Glomerular endothelial cell (primary cell): ENCODE measurements around the gene STEAP1B. TPM values are rescaled to one million over a fixed set of nuclear protein-coding genes. Genes with fewer than 3 reads are reported as not detected.
"Not testable (repeated sequence)": the region's sequence is repeated elsewhere in the genome, so short reads cannot be mapped to it uniquely, and the experiment has no call there.

Source experiments
- DNase-seq: peaks from one replicate; pipeline ENCODE4 v3.0.0-alpha.2; 2011; ENCODE audit warnings: low read depth, low spot score; ENCODE audit errors: extremely low read depth
- total RNA-seq: library from RNA; depleted of rRNA; stranded (reverse); fragments of >200 nt; gene quantifications from 2 replicates; pipeline ENCODE4 v1.2.3, GENCODE V29; 2015

STEAP1B gene
- total RNA-seq, 1 donor from 2014 or later, result 16.4 TPM

DNA sequence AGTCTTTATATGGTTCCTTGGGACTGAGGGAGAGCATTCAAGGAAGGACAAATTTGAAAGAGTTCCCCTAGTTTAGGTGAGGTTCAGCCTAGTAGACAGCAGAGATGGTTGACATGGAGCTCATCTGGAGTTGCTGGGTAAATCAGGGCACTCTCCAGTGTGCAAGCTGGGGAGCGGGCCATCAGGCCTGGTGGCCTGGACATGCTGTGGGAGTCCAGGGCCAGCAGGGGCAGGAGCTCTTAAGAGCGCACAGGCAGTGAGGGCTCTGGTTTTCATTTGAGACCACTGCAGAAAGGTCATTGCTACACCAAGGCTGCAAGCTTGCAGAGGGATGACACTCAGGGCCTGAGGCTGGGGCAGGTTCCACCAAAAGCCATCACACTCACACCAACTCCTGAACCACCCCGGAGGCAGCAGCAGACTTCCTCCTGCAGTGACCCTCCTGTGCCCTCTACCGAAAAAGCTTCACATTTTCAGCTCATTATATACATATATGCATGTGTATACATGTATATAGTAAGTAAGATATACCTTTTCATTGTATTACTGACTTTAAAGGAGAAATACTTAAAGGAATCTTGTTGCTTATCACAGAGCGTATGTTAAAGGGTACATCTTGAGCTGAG lies 39.5 kb downstream of the STEAP1B start:
- DNase-seq, result no peak

DNA sequence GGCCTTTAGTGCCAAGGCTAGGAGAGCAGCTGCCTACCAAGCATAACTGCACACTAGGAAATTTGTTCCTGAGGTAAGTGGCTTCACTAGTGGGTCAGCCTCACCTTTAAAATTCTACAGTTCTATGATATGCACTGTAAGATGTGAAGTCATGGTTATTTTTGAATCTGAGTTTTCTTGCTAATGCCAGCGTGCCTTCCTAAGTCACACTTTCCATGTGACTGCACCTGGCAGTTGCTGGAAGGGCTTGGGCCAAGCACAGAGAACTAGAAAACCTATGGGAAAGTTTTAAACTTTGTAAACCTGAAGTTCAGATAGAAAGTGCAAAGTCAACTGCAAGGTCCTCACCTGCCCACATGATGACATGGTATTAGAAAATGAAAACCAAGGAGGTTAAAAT lies 42.5 kb downstream of the STEAP1B start:
- no peak for DNase-seq

DNA sequence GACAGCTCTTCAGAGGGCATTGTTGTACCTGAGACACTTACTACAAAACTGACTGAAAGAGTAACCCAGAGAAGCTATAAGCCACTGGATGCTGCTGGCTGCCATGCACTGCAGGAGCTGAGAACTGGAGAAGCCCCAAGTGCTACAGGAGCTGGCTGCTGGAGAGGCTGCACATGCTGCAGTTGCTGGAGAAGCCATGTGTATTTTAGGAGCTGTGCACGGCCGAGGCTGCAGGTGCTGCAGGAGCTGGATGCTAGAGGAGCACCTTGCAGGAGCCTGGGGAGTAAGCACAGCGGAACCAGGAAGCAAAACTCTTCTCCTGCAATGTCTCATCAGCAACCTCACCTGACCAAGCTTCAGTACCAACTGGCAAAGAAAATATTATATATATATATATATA lies 45.5 kb downstream of the STEAP1B start:
- no peak for DNase-seq

DNA sequence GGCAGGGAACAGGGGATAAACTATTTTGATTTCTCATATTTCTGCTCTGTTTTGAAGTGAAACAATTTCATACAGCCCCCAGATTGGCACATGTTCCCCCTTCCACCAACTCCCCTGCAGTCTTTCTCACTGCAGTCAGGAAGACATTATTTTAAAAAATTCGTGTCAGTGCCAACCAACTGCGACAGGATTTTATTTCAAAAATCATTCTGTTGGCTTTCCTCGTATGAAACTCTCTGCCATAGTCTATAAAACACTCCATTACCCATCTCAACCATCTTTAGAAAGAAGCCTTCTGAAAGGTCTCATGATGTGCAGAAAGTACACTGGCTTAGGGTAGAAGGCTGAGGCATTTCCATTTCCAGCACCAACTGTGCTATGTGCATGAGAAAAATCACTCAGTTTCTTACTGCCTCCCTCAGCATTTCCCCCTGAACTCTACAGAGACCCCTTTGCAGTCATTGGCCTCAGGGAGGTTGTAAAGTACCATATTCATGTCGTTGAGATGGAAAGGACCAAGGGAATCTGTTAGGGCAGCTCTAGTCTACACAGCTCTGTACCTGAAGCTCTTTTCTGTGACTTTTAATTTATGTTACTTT lies 46.9 kb downstream of the STEAP1B start:
- no peak for DNase-seq

DNA sequence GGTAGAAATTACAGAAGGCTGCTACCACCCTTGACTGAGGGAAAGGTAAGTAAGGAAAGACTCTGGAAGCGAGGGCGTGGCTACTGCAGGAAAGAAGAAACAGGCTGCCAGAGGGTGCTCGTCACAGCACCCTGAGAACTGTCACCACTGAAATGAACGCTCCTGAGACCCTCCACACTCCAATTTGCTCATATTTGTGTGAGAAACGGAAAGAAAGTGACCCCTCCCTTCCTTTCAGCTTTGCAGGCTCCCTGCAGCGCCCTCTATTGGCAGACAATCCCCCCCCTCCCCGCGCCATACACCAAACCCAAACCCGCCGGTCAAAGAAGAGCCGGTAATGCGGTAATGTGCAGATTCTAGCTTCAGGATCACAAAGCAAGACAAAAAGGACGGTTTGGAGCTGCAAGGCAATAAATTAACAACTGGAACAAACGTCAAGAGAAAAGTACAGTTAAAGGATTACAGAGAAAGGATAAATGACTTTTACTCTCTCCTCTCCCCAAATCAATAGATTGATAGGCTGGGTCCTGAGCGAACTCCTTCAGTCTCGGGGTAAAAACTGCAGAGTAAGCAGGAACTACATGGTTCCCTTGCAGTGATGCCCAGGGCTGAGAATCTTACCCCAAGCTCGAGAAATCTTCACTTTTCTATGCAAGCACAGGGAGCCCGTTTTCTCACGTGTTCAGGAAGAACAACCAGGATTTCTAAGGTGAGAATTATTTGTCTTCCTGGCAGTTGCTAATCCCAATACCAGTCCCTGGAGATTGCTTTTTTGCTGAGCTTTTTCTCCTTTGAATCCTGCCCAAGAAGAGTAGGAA lies 47.6 kb downstream of the STEAP1B start:
- DNase-seq, result no peak

DNA sequence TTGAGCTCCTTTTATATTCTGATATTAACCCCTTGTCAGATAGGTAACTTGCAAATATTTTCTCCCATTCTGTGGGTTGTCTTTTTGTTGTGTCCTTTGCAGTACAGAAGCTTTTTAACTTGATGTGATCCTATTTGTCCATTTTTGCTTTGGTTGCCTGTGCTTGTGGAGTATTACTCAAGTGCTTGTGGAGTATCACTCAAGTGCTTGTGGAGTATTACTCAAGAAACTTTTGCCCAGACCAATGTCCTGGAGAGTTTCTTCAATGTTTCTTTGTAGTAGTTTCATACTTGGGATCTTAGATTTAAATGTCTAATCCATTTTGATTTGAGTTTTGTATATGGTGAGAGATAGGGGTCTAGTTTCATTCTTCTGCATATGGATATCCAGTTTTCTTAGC lies 50.0 kb downstream of the STEAP1B start:
- not testable (repeated sequence) for DNase-seq

DNA sequence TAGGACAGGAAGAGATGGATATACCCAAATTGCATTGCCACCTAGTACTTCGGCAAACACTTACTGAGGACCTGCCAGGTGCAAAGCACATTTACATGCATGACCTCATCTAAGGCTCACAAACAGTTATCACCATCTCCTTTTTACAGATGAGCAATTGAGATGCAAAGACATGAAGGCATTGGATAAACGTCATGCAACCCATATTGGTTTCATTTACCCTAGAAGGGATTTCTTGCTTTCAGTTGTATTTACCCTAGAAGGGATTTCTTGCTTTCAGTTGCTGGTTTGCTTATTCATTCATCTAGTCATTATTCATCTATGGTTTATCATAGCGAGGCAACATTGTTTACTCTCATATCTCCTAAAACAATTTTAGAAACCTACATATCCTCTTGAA lies 52.2 kb downstream of the STEAP1B start:
- no peak for DNase-seq

DNA sequence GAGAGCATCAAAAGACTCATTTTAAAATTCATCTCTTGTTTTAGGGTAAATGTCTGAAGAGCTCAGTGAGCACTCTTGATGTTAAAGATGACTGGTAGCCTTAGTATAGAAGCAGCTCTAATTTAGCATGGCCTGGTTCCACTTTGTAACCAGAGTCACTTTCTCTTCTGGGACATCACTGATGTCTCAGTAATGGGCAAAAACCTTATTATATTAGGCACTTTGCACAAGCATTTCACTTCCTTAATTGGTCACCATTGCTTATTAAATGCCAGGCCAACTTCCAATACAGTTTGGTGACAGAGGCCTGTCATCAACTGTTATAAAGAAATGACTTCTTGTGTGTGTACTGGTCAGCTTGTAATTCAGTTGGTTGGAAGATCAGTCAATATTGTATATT lies 53.0 kb downstream of the STEAP1B start:
- DNase-seq, result no peak

DNA sequence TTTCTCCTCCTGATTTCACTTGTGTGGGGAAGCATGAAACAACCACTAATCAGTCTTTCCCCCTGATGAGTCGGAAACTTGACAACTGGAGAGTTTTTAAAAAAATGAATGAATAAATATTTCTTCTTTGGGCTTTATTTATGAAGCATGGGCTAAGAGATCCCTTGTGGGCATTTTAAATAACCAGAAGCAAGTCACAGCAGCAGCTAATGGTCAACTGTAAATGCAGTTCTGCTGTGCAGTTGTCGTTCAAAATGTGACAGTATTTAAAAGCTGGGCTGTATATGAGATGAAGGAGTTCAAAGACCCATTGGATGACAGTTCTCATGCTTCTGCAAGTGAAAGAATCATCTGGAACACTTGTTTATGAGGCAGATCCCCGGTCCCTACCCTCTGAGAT lies 54.1 kb downstream of the STEAP1B start:
- no peak for DNase-seq

DNA sequence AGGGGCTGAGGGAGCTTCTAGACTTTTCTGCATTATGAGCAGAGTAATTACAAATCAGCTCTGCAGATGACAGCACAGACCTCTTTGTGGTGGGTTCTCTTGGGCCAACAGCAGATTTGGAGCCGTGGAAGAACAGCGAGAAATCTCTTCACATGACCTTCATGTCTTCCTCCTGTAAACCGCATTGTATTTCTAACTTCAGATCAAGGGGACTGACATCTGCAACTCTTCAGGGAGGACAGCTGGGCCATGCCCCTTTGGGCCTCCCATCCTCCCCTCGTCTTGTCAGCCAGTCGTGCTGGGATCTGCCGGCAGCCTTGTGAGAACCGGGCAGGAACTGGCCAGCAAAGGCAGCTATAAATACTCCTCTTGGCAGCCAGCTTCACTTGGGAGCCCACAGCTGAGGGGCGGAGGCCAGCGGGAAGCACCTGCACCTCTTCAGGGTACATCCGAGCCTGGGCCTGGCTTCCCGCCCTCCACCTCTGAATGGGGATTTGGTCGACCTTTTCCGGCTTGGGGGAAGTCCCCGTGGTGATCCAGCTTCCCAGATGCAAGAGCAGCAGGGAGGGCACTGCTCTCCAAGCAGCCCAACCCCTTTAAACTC lies 54.7 kb downstream of the STEAP1B start:
- peak; percentile 88 for DNase-seq

DNA sequence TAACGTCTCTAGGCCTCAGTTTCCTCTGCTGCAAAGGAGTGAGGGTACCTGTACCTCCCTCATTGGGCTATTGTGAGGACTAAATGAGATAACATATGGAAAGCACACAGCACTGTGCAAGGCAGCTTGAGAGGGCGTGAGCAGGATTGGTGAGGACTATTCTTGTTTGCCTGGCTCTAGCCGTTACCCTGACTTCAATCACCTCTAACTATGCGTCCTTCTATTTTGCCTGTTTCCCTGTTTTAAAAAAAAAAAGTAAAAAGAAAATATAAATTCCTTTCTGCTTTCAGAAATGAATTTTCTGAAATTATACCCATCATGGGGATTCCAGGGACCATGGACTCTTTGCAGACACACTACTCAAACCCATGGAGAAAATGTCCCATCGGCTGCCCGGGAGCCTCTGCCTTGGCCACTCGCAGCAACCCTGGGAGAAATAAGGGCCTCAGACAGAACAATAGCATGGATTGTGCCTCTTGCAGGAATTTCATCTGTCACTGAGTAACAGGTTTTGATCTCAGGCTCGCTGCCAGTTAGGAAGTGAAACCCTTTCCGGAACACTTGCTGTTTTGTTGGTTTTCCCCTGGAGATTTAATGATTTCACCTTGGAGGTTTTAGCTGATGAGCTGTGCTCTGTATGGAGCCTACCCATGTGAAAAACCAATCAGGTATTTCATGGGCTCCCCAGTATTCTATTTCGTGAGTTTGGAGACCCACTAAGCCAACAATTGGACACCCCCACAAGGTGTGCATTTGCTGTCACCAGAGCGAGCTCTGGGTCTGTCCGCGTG lies 55.6 kb downstream of the STEAP1B start:
- DNase-seq, result peak; percentile 93

DNA sequence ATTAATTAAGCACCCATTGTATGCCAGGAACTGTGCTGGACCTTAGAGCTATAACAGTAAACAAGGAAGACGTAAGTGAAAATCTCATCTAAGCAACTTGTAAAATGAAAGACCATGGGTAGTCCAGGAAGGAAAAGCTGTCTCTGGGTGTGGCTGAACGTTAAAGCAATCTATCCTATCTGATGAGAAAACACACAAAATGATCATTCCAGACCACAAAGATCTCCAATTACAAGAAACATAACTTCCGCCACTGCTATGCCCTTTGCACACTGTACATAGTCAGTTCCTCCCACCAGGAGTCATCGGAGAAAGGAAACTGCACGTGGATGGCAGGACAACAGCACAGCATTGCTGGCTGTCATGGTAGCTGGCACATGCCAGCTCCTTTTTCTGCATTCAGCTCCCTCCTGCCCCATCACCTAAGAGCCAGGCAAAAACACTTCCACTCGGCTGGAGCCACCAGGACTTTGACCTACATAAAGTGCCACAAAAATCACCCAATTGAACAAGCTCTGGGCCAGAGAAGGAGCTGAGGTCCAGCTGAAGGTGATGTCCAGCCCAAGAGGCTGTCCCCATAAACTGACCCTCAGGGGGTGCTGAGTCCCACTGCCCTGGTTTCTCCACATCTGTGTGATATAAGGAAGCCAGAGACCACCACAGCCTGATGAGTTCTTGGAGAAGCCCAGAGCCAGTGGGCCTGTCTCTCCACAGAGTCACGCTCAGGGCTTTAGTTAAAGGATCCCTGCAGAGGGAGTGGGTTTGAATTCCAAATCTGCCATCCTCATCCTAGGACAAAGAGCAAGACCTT lies 56.4 kb downstream of the STEAP1B start:
- DNase-seq, result peak; percentile 75

DNA sequence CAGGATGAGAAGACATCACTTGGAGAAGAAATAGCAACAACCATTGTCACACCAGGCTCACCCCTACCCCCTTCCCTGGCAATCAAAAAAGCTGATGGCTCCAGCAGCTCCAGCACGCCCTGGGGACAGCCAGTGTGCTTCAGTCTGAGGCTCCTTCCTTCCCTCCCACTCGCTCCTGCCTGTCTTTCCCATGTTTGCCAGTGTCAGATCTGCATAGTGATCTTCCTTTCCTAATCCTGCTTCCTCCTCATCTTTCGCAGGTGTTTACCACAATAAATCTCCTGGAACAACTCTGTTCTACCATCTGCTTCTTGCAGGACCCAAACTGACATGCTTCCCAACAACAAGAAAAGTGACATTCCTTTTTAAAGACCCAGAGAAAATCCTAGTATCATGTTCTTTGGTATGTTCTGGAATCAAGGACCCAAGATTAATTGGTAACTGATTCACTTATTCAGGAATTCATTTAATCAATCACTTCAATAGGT lies 57.1 kb downstream of the STEAP1B start:
- DNase-seq, result no peak

DNA sequence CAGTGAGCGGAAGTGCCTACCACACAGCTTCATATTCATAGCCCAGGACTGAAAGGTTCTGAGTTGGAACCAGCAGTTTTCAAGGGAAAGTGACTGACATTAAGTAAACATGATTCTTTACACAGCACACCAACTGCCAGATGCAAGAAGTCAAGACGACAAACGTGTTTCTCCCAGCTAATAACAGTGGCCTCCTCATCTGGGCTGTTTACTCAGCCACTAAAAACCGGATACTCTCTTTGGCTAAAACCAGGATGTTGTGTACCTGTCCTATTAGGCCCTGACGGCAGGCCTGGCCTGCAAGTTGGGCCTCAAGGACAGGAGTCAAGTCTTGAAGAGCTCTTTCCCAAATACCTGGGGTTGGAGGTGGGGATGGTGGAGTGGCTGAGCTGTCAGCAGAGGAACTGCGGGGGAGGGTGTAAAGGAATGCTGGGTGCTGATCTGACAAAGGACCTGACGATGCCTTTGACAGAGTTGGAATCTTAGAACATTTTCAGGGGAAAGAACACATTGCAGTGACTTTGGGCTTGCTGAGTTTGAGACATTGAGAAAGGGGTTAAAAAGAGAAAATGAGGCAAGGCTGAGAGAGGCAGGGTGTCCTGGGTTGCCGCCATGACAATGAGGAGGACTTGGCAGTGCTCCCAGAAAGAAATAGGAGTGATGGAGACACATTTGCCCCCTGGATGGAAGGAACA lies 57.7 kb downstream of the STEAP1B start:
- DNase-seq, result no peak

DNA sequence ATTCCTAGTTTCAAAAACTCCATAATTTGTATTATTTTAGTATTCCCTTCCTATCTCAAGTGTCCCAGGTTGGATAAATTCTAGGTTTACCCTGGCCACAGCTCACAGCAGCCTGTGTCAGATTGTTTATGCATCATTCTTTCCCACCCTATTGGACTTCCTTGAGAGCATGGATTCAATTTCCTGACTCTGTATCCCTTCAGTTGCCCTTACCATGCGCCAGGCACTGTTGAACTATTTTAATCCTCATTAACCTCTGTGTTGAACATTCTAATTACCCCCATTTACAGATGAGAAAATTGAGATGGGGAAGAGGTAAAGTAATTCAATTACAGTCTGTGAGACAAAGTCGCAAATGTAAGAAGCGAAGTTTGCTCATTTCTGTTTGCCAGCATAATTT lies 58.8 kb downstream of the STEAP1B start:
- no peak for DNase-seq

DNA sequence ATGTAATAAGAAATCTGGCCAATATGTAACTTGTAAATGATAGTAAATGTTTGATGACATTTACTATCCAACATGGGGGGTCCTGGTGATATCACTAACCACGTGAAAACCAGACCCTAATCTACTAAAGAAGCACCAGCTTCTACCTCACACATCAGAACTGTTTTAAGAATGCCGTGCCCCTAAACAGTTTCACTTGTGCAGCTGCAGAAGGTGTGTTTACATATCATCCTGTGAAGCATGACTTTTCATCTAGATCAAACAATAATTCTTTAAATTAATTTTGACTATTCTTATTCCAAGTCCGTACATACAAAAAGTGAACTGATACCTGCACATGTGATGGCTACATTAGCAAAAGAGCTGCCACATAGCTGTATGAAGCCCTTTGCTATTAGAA lies 61.0 kb downstream of the STEAP1B start:
- no peak for DNase-seq

DNA sequence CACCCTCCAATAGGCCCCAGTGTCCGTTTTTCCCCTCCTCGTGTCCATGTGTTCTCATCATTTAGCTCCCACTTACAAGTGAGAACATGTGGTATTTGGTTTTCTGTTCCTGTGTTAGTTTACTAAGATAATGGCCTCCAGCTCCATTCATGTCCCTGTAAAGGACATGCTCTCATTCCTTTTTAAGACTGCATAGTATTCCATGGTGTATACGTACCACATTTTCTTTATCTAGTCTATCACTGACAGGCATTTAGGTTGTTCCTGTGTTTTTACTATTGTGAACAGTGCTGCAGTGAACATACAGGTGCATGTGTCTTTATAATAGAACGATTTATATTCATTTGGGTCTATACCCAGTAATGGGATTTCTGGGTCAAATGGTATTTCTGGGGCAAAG lies 63.4 kb downstream of the STEAP1B start:
- DNase-seq, result not testable (repeated sequence)

DNA sequence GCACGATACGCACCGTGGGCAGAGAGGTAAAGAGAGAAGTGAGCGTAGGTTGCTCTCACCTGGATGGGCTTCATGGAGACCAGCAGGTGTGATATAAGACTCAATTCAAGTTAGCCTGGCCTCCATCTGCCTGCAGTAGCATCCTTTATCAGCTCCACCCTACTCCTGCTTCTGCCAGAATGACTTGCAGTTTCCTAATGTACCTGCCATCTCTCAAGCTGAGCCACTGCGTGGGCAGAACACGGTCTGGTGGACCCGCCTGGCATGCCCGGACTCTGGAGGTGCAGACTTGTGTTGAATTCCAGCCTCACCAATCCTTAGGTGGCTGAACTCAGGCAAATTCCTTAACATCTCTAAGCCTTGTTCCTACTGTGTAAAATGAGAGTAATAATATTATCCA lies 64.3 kb downstream of the STEAP1B start:
- no peak for DNase-seq

DNA sequence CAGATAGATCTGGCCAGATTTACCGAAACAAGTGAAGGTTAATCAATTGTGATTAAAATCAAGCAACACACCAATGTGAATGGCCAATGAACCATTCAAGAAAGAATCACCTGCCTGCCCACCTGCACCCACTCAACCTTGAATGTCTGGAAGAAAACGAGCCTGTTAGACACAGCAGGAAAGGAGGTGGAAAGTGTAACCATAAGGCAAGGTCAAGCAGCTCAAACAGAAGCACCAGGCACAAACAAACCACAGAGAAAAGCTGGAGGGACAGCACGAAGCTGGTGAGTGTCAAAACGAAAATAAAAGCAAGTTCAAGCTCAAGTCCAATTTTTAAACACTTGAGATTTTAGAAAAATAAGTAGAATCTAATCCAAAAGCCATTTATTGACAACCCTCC lies 64.9 kb downstream of the STEAP1B start:
- DNase-seq, result no peak
